ENCODE data around the gene FLT1. TPM values are rescaled to one million over a fixed set of nuclear protein-coding genes. Genes with fewer than 3 reads are reported as not detected.

Gene FLT1
- total RNA-seq, 2 experiments from 2014 or later, result 0.51 to 1.1 TPM

DNA sequence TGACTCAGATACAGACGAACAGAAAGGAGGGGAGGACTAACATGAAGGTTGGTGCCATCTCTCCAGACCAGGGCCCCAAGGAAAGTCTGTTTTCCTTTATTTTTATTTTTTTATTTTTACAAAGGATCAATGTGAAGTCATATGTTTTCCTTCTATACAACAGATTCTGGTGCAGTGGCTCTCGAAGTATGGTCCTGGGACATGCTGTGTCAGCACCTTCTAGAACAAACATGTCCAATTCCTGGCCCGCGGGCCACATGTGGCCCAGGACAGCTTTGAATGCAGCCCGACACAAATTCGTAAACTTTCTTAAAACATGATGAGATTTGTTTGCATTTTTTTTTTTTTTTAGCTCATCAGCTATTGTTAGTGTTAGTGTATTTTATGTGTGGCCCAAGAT is 174.7 kb downstream of the FLT1 start:
- H3K4me1 Mint-ChIP-seq, result peaks cover 14% of the 10 kb centered on the region
- POLR2A ChIA-PET, result no interaction called here
- H3K27ac Mint-ChIP-seq, result no peak overlapping the region
- no peaks in the 10 kb centered on the region for H3K27me3 Mint-ChIP-seq
- ATAC-seq (ENCODE audit: low read depth) (no peak), DNase-seq (no peak)
- H3K9me3 Mint-ChIP-seq, result no peaks in the 10 kb centered on the region
- H3K36me3 Mint-ChIP-seq, result no peaks in the 10 kb centered on the region
- H3K4me3 Mint-ChIP-seq, result no peak overlapping the region

DNA sequence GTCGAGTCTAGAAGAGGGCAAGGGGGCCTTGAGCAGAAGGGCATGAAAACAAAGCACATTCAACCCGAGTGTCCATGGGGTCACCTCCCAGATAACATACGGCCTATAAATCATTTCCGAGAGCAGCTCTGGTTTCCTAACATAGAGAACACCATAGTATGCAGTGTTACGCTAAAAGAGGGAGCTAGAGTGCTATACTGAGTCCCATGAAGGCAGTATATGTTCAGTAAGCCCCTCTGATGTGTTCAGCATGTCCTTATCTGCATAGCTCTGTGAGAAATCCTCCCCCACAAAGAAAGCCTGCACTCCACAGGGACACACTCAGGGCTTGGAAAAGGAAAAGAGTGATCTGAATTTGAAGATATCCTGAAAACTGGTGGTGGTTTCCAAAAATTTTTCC is 175.4 kb downstream of the FLT1 start:
- no peak overlapping the region for H3K4me3 Mint-ChIP-seq
- no peaks in the 10 kb centered on the region for H3K36me3 Mint-ChIP-seq
- ATAC-seq (ENCODE audit: low read depth) (no peak), DNase-seq (no peak)
- no peak overlapping the region for H3K27ac Mint-ChIP-seq
- no peaks in the 10 kb centered on the region for H3K27me3 Mint-ChIP-seq
- peaks cover 14% of the 10 kb centered on the region for H3K4me1 Mint-ChIP-seq
- no peaks in the 10 kb centered on the region for H3K9me3 Mint-ChIP-seq
- POLR2A ChIA-PET, result no interaction called here

DNA sequence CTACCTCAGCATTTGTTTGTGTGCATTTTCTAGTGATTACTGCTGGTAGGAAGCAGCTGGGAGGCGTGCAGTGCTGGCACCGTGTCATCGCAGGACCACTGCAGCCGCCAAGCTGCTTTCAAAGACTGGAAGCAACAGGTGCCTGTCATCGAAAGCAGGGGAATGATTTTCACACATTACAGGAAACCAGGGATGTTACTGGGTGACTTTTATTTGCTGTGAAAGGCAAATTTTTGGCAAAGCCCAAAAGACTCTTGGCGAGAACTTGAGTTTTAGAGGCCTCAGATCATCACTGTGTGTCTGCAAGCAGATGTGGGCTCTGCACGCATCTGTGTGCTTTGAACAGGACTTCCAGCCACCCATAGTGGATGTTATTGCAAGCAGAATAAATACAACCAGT is 176.4 kb downstream of the FLT1 start:
- Mint-ChIP-seq H3K27me3 (no peaks in the 10 kb centered on the region), H3K4me1 (peaks cover 8% of the 10 kb centered on the region), H3K4me3 (no peak overlapping the region), H3K36me3 (no peaks in the 10 kb centered on the region), H3K9me3 (no peaks in the 10 kb centered on the region), H3K27ac (no peak overlapping the region)
- DNase-seq (no peak), ATAC-seq (ENCODE audit: low read depth) (no peak)
- POLR2A ChIA-PET, result no interaction called here

DNA sequence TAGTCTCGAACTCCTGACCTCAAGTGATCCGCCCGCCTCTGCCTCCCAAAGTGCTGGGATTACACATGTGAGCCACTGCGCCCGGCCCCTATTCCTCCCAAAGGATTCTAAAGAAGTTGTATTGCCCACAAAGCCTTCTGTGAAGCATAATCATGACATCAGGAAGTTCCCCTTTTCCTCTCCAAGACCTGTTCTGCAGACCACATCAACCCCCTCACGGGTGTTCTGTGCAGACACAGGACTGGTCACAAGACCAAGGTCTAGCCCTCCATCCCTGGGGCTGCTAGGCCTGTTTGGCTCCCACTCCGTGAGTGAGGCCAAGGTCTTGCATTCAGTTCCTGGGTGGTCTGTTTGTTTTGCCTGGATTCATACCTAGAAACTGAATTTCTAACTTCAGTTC is 178.1 kb downstream of the FLT1 start:
- H3K9me3 Mint-ChIP-seq, result no peaks in the 10 kb centered on the region
- no peak for DNase-seq
- H3K36me3 Mint-ChIP-seq, result no peaks in the 10 kb centered on the region
- no peak overlapping the region for H3K27ac Mint-ChIP-seq
- no peaks in the 10 kb centered on the region for H3K27me3 Mint-ChIP-seq
- no peak for ATAC-seq (ENCODE audit: low read depth)
- peaks cover 8% of the 10 kb centered on the region for H3K4me1 Mint-ChIP-seq
- H3K4me3 Mint-ChIP-seq, result no peak overlapping the region
- POLR2A ChIA-PET, result no interaction called here

DNA sequence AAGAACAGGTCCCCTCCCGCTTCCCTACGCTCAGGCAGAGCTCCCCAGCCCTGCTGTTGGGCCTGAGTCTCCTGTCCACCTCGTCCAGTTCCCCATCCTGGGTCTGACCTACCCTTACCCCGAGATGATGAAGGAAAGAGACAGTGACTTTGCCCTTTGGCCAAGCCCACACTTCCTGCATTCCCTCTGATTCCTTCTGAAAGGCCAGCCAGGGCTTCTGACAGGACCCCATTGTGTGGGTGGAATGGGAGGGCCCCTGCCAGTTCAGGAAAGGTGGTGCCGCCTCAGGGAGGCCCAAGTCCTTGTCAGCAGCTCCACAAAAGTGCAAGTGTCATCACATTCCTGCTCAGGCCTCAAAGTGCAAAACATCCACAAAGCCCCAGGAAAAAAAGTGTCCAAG is 178.8 kb downstream of the FLT1 start:
- no peak for ATAC-seq (ENCODE audit: low read depth)
- Mint-ChIP-seq H3K4me3 (no peak overlapping the region), H3K36me3 (no peaks in the 10 kb centered on the region), H3K27me3 (no peaks in the 10 kb centered on the region), H3K27ac (no peak overlapping the region), H3K4me1 (peaks cover 8% of the 10 kb centered on the region), H3K9me3 (no peaks in the 10 kb centered on the region)
- no peak for DNase-seq
- POLR2A ChIA-PET, result no interaction called here

DNA sequence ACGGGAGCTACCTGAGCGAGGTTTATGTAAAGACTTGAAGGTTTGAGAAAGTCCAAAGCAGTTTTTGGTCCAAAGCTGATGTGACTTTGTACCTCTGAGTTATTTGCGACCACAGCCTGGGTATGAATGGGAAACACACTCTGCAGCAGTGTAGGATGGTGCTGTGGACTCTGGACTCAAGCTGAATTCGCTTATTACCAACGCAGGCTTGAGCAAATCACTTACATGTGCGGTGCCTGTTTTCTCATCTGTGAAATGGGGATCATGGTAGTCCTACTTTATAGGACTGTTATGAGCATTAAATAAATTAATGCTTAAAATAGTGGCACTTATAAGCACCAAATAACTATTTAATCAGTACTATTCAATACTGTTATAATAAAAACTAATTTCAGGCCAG is 180.0 kb downstream of the FLT1 start:
- Mint-ChIP-seq H3K9me3 (no peaks in the 10 kb centered on the region), H3K4me3 (no peak overlapping the region), H3K27ac (no peak overlapping the region), H3K36me3 (no peaks in the 10 kb centered on the region), H3K27me3 (no peaks in the 10 kb centered on the region), H3K4me1 (peaks cover 7% of the 10 kb centered on the region)
- DNase-seq (no peak), ATAC-seq (ENCODE audit: low read depth) (no peak)
- POLR2A ChIA-PET, result interaction anchor here (1.2 kb wide), 1 partner anchor 176 kb away, joined by 3 read pairs; the partner anchor contains the start of gene PAN3

DNA sequence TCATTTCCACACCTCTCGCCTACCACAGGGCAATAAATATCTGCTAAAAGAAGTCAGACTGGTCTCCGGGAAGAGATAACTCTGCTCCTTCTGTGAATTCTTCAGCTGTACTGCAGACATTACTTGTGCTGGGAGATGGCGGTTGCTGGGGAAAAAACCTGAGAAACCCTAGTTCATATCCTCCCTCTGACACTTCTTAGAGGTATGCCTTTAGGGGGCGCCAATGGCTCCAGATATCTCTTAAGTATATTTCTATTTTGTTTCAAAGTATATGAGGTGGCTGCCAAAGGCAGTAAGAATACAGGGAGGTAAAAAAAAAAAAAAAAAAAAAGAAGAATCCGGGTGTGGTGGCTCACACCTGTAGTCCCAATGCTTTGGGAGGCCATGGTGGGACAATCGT is 181.3 kb downstream of the FLT1 start:
- Mint-ChIP-seq H3K27ac (no peak overlapping the region), H3K4me3 (no peak overlapping the region), H3K4me1 (peaks cover 6% of the 10 kb centered on the region), H3K36me3 (no peaks in the 10 kb centered on the region), H3K9me3 (no peaks in the 10 kb centered on the region), H3K27me3 (no peaks in the 10 kb centered on the region)
- ATAC-seq (ENCODE audit: low read depth) (no peak), DNase-seq (no peak)
- POLR2A ChIA-PET, result no interaction called here

DNA sequence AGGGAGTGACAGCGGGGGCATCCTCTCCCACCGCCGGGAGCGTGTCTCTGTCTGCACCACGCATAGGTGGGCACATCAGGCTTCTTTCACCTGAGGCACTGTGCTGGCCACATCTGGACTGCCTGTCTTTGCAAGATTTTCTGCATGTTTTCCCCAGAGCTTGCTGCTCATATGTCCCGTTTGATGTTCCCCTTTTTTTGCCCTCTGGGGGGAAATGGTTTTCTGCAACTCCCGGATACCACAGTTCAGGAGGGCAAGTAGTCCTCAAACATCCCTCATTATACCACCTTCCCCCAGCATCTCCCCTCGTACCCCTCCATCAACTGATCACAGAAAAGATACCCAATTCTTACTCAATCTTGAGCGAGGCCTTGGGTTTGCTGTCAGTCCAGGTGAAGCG is 188.6 kb downstream of the FLT1 start:
- Mint-ChIP-seq H3K4me3 (no peak overlapping the region), H3K9me3 (no peaks in the 10 kb centered on the region), H3K27ac (no peak overlapping the region), H3K36me3 (no peaks in the 10 kb centered on the region), H3K27me3 (peaks cover 4% of the 10 kb centered on the region), H3K4me1 (peaks cover 3% of the 10 kb centered on the region)
- POLR2A ChIA-PET, result no interaction called here
- no peak for ATAC-seq (ENCODE audit: low read depth)
- no peak for DNase-seq

DNA sequence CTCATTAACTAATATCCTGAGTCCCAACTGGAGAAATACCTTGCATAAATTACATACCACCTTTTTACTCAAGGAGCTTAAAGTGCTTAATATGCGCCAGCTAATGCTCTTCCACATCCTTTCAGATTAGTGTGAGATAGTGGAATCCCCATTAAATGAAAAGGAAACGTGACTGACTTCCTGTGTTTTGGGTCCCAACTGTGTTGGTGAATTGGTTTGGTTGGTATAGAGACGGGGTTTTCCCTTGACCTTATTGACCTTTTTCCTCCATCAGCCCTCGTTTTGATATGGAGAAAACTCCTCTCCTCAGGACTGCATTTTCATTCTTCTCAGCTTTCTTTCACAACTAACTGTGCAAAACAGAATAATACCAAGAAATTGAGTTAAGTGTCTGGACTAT is 193.1 kb downstream of the FLT1 start:
- no peak for DNase-seq
- Mint-ChIP-seq H3K9me3 (no peaks in the 10 kb centered on the region), H3K27me3 (peaks cover 4% of the 10 kb centered on the region), H3K4me1 (peaks cover 3% of the 10 kb centered on the region), H3K4me3 (no peak overlapping the region), H3K36me3 (peaks cover 3% of the 10 kb centered on the region), H3K27ac (no peak overlapping the region)
- no peak for ATAC-seq (ENCODE audit: low read depth)
- POLR2A ChIA-PET, result interaction anchor here (0.6 kb wide), 1 partner anchor 545 kb away, joined by 3 read pairs; no protein-coding TSS in a partner anchor

DNA sequence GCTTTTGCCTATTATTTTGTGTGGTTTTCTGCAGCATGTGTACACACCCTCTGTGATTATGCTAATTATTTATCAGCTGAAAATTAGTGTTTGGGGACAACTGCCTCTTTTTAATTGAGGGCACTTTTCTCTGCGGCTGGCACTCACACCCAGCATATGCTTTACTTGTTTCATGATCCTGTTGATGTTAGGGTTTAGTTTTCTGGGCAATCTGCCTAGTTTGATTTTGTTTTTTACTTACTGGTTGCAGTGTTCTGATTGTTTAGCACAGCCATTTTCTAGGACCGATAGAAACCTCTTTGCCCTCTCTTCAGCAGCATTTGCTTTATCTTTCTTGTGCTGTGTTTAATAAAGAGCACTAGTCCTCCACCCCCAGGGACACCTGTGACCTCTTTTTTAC is 195.0 kb downstream of the FLT1 start:
- H3K27me3 Mint-ChIP-seq, result peaks cover 4% of the 10 kb centered on the region
- H3K27ac Mint-ChIP-seq, result no peak overlapping the region

DNA sequence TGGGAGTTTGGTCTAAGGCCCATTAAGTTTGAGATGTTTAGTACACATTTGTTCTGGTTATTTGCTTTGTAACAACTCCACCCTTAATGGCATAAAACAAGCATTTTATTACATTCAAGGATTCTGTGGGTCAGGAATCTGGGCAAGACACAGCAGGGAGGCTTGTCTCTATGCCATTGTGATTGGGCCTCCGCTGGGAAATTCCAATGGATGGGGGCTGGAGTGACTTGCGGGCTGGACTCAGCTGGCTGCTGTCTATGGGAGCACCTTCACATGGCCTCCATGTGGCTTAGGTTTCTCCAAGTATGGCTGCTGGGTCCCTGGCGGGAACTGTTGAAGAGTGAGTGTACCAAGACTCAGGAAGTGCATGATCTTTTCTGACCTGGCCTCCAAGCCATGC is 197.6 kb downstream of the FLT1 start:
- H3K4me3 Mint-ChIP-seq, result no peak overlapping the region
- POLR2A ChIA-PET, result no interaction called here
- ATAC-seq (ENCODE audit: low read depth) (no peak), DNase-seq (no peak)
- H3K36me3 Mint-ChIP-seq, result peaks cover 20% of the 10 kb centered on the region
- H3K4me1 Mint-ChIP-seq, result peaks cover 3% of the 10 kb centered on the region
- H3K9me3 Mint-ChIP-seq, result no peaks in the 10 kb centered on the region
- no peak overlapping the region for H3K27ac Mint-ChIP-seq
- H3K27me3 Mint-ChIP-seq, result no peaks in the 10 kb centered on the region

More for the DNA sequence above, 195.0 kb downstream of the FLT1 start:
- POLR2A ChIA-PET, result no interaction called here
- Mint-ChIP-seq H3K36me3 (peaks cover 12% of the 10 kb centered on the region), H3K9me3 (no peaks in the 10 kb centered on the region), H3K4me1 (peaks cover 3% of the 10 kb centered on the region), H3K4me3 (no peak overlapping the region)
- DNase-seq (no peak), ATAC-seq (ENCODE audit: low read depth) (no peak)

DNA sequence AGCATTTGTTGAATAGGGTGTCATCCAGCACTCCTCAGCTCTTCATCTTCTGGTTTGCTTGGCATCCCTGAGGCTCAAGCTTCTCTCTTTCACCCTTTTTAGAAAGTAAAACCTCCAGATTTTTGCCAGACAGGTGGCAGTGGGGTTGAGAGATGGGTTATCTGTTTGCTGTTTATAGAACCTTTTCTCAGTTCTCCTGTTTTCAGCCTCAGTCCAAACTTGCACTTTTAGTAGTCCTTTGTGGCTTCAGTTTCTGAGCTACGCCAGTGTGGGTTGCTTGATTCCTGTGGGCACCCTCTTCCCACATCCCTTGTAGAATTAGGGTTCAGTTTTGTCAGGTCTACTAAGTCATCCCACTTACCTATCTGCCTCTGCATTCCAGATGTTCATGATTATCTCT is 208.7 kb downstream of the FLT1 start:
- POLR2A ChIA-PET, result no interaction called here
- H3K4me1 Mint-ChIP-seq, result peaks cover 14% of the 10 kb centered on the region
- no peak overlapping the region for H3K27ac Mint-ChIP-seq
- no peak for DNase-seq
- peaks cover 28% of the 10 kb centered on the region for H3K36me3 Mint-ChIP-seq
- no peaks in the 10 kb centered on the region for H3K27me3 Mint-ChIP-seq
- no peak overlapping the region for H3K4me3 Mint-ChIP-seq
- no peak for ATAC-seq (ENCODE audit: low read depth)
- no peaks in the 10 kb centered on the region for H3K9me3 Mint-ChIP-seq

DNA sequence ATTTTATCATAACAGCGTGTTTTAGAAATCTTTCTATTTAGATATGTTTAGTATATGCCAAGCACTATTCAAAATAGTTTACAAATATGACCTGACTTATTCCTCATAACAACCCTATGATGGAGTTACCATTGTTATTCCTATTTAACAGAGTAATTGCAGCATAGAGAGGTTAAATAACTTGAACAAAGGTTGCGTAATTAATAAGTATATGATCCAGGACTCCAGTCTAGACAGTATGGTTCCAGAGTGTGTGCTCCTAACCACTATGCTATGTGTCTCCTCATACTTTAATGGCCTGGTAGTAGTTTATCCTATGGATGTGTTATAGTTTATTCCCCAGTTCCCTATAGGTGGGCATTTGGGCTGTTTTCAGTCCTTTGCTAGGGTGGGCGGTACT is 211.3 kb downstream of the FLT1 start:
- H3K9me3 Mint-ChIP-seq, result no peaks in the 10 kb centered on the region
- no peak overlapping the region for H3K27ac Mint-ChIP-seq
- DNase-seq (no peak), ATAC-seq (ENCODE audit: low read depth) (no peak)
- peaks cover 34% of the 10 kb centered on the region for H3K36me3 Mint-ChIP-seq
- no peak overlapping the region for H3K4me3 Mint-ChIP-seq
- H3K4me1 Mint-ChIP-seq, result peaks cover 14% of the 10 kb centered on the region
- POLR2A ChIA-PET, result no interaction called here
- no peaks in the 10 kb centered on the region for H3K27me3 Mint-ChIP-seq

DNA sequence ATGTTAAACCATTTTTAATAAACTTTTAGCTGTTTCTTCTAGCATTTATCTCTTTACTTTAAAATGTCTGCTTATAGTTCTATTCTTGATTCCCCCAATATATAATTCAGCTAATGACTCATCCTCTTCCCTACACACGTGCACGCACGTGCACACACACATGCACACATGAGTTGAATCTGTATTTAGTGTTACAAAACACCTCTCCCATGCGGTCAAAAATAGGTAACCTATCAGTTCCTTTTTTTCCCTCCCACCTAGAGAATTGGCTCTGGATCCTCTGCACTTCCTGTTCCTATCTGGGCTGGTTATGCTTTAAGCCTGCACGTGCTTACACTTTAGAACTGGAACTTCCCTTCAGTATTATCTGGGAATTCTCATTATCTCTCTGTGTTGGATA is 212.5 kb downstream of the FLT1 start:
- DNase-seq (no peak), ATAC-seq (ENCODE audit: low read depth) (no peak)
- POLR2A ChIA-PET, result no interaction called here
- Mint-ChIP-seq H3K36me3 (peaks cover 34% of the 10 kb centered on the region), H3K4me3 (no peak overlapping the region), H3K27me3 (no peaks in the 10 kb centered on the region), H3K9me3 (no peaks in the 10 kb centered on the region), H3K4me1 (peaks cover 14% of the 10 kb centered on the region), H3K27ac (no peak overlapping the region)

DNA sequence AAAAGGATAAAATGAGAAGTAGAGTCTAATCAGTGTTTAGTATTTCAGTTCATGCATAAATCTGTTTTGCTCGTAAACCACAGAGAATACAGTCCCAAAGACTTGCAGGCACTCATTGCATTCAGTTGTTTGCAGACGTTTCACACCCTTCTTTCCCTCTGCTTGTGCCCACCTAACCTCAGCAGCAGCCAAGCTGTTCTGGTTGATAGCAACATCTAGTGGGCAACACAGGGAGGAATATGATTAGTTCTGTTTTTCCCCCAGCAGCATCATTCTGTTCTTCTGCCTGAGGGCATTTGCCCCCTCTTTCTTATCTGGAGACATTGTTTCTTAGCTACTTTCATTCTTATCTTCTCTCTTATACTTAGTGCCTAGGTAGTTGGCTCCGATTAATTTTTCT is 221.0 kb downstream of the FLT1 start:
- Mint-ChIP-seq H3K27ac (no peak overlapping the region), H3K9me3 (no peaks in the 10 kb centered on the region), H3K4me1 (peaks cover 3% of the 10 kb centered on the region), H3K4me3 (no peak overlapping the region), H3K36me3 (peaks cover 27% of the 10 kb centered on the region), H3K27me3 (no peaks in the 10 kb centered on the region)
- POLR2A ChIA-PET, result no interaction called here
- ATAC-seq (ENCODE audit: low read depth) (no peak), DNase-seq (no peak)
